Tibial artery (tissue), 4 donors: ENCODE data around the gene GDF11.
A peak's percentile ranks its signal among the peaks of the same experiment; 100 is the strongest.

Experiments used
- DNase-seq, 2 donors: peaks; one replicate each; pipeline ENCODE4 v3.0.0-alpha.2; 2019
- H3K27ac ChIP-seq, 2 donors: fragments of 200-600 bp; sonication (generic) in 1 of 2; 1 replicate in 1 of 2; 2 replicates in 1 of 2; pipeline ENCODE4 v1.5.1; 2018 to 2019; ENCODE audit warnings: mild to moderate bottlenecking in 1 of 2
- H3K27me3 ChIP-seq, 2 donors: fragments of 200-600 bp; sonication (generic) in 1 of 2; one replicate each; pipeline versions ENCODE4 v1.5.1 to v1.6.0; 2016 to 2019
- H3K36me3 ChIP-seq, 3 donors: fragments of 200-600 bp; sonication (generic) in 2 of 3; one replicate each; pipeline ENCODE4 v1.5.1; 2016 to 2019; ENCODE audit warnings: mild to moderate bottlenecking in 2 of 3
- H3K4me1 ChIP-seq, 4 donors: fragments of 200-600 bp; sonication (generic) in 2 of 4; 1 replicate in 3 of 4; 2 replicates in 1 of 4; pipeline ENCODE4 v1.5.1; 2016 to 2019
- H3K4me3 ChIP-seq, 2 donors: fragments of 200-600 bp; sonication (generic) in 1 of 2; 1 replicate in 1 of 2; 2 replicates in 1 of 2; pipeline ENCODE4 v1.5.1; 2018 to 2019; ENCODE audit warnings: mild to moderate bottlenecking in 2 of 2
- H3K9me3 ChIP-seq, 3 donors: fragments of 200-600 bp; sonication (generic) in 1 of 3; one replicate each; pipeline ENCODE4 v1.5.1; 2016 to 2019
- intact Hi-C: fragments of 100-400 bp; cut with DNase I; formaldehyde crosslinking; loops from one replicate; pipeline ENCODE4 v1.15.0; 2023; ENCODE audit warnings: low total_unique reads
- TF ChIP-seq, protein P1 (sequence below), 2 experiments: fragments of 200-600 bp in 1 of 2; fragments of 450-650 bp in 1 of 2; IDR thresholded peaks; one replicate each; pipeline ENCODE4 v1.5.1; 2017 to 2019; ENCODE audit warnings: antibody characterized with exemption in 2 of 2, mild to moderate bottlenecking in 1 of 2, moderate library complexity in 1 of 2

GDF11 gene

DNA sequence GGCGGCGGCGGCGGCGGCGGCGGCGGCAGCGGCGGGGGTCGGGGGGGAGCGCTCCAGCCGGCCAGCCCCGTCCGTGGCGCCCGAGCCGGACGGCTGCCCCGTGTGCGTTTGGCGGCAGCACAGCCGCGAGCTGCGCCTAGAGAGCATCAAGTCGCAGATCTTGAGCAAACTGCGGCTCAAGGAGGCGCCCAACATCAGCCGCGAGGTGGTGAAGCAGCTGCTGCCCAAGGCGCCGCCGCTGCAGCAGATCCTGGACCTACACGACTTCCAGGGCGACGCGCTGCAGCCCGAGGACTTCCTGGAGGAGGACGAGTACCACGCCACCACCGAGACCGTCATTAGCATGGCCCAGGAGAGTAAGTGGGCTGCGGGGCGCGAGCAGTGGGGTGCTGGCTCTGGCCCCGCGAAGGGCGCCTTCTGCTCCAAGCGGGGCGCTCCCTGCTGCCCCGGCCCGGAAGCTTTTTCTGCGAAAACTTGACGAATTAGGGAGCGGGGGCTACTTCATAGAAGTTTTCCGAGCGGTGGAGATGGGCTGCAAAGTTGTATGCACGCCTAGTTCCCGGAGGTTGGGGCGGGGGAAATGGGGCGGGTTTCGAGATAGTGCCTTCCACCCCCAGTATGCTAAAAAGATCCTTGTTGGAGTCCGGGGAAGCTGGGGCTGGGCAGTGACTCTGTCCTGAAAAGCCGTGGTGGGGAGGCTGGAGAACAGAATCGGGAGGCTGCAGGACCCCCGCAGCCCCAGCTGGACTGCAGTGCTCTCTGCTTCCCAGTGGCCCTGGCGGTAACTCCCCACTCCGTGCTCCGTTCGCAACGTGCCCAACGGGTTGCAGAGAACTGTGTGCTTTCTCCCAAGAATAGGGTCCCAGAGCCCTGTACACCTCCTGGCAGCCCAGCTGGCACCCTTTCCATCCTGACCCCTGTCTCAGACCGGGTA, 751 bp downstream of the GDF11 start:
- H3K4me1 ChIP-seq: peaks cover 0 to 34% (median 26%) of the 10 kb centered on the region in 4 donors
- DNase-seq: no peak
- no peaks in the 10 kb centered on the region for H3K9me3 ChIP-seq
- peak overlapping the region; percentile 55 to 68 for H3K4me3 ChIP-seq
- no peaks in the 10 kb centered on the region for H3K27me3 ChIP-seq
- intact Hi-C loops: loop anchor here (2.0 kb wide), 1 partner anchor 81 kb away; no protein-coding TSS in a partner anchor
- peak overlapping the region; percentile 31 to 50 for H3K27ac ChIP-seq
- H3K36me3 ChIP-seq: no peaks in the 10 kb centered on the region
- TF ChIP-seq, protein P1, sequence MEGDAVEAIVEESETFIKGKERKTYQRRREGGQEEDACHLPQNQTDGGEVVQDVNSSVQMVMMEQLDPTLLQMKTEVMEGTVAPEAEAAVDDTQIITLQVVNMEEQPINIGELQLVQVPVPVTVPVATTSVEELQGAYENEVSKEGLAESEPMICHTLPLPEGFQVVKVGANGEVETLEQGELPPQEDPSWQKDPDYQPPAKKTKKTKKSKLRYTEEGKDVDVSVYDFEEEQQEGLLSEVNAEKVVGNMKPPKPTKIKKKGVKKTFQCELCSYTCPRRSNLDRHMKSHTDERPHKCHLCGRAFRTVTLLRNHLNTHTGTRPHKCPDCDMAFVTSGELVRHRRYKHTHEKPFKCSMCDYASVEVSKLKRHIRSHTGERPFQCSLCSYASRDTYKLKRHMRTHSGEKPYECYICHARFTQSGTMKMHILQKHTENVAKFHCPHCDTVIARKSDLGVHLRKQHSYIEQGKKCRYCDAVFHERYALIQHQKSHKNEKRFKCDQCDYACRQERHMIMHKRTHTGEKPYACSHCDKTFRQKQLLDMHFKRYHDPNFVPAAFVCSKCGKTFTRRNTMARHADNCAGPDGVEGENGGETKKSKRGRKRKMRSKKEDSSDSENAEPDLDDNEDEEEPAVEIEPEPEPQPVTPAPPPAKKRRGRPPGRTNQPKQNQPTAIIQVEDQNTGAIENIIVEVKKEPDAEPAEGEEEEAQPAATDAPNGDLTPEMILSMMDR (IDR thresholded peaks at IDR 0.05): no peak

DNA sequence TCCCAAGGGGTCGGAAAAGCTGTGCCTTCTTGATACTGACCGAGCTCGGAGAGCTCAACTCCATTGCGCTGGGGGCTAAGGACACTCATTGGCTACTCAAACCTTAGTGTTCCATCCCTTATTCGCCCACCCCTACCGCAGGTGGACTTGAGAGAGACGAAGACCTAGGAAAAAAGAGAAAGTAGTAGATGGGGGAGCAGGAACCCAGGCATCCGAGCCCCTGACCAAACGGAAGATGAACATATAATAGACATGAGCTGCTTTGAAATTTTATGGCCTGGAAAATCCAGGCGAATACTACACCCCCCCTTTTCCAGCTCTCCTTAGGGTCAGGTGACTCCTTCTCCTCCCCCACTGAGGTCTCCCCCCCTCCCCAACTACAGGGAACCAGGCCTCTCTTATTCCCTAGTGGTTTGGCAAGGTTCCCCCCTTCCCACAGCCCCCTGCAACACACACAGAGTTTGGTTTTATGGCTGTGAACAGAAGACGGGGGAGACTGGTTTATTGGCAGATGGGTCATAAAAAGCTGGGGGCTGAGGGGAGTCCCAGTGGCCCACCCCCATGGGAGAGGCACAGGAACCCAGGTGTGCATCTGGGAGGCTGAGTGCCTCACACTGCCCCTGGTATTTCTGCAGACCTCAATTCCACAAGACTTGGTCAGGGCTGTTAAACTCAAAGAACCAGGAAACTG, 1.6 kb downstream of the GDF11 start:
- Histone ChIP-seq H3K27me3 (no peaks in the 10 kb centered on the region), H3K27ac (no peak overlapping the region), H3K4me3 (peak overlapping the region; percentile 55 to 68), H3K36me3 (no peaks in the 10 kb centered on the region), H3K9me3 (no peaks in the 10 kb centered on the region), H3K4me1 (peaks cover 0 to 34% (median 26%) of the 10 kb centered on the region in 4 donors)
- no peak for DNase-seq
- TF ChIP-seq, protein P1 (IDR thresholded peaks at IDR 0.05): no peak
- intact Hi-C loops: loop anchor here (5.0 kb wide), 1 partner anchor 63 kb away; no protein-coding TSS in a partner anchor

DNA sequence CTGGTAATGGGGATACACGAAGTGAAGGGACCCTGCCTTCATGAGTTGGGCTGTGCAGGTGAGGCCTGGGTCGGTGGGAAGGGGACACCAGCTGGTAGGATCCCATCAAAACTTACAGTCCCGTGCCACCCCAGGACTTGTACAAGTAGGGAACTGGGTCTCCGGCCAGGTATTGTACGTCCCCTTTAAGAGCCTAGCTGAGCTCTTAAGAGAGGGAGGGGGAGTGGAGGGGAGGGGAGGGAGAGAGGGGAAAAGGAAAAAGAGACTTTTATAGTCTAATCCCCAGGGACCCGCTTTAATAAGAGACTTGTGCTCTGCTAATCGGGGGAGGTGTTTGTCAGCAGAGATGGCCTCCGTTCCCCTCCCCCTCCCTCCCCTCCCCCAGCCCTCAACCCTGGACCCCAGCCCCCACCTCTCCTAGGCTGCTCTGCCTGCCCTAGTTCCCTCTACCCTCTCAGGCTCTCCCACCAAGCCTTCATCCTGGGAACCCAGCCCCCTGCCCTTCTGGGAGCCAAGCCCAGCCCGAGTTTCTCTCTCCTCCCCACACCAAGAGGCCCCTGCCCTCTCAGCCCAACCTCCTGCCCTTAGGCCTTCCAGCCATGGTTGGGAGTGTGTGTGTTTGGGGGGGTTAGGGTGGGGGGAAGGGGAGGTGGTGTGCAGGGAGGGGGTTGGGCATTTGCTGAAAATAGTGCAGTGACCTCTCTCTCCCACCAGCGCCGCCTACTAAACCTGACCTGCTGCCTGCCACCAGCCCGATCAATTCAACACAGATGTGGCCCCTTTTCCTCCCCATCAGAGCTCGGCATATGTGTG, 2.6 kb downstream of the GDF11 start:
- Histone ChIP-seq H3K36me3 (peaks cover 0 to 4% (median 0%) of the 10 kb centered on the region in 3 donors), H3K4me1 (peaks cover 0 to 34% (median 26%) of the 10 kb centered on the region in 4 donors), H3K27me3 (no peaks in the 10 kb centered on the region), H3K4me3 (no peak overlapping the region), H3K9me3 (no peaks in the 10 kb centered on the region), H3K27ac (peak overlapping the region in 1 of 2 donors; percentile 28)
- intact Hi-C loops: loop anchor here (5.0 kb wide), 1 partner anchor 62 kb away; no protein-coding TSS in a partner anchor
- TF ChIP-seq, protein P1 (IDR thresholded peaks at IDR 0.05): no peak
- DNase-seq: no peak

DNA sequence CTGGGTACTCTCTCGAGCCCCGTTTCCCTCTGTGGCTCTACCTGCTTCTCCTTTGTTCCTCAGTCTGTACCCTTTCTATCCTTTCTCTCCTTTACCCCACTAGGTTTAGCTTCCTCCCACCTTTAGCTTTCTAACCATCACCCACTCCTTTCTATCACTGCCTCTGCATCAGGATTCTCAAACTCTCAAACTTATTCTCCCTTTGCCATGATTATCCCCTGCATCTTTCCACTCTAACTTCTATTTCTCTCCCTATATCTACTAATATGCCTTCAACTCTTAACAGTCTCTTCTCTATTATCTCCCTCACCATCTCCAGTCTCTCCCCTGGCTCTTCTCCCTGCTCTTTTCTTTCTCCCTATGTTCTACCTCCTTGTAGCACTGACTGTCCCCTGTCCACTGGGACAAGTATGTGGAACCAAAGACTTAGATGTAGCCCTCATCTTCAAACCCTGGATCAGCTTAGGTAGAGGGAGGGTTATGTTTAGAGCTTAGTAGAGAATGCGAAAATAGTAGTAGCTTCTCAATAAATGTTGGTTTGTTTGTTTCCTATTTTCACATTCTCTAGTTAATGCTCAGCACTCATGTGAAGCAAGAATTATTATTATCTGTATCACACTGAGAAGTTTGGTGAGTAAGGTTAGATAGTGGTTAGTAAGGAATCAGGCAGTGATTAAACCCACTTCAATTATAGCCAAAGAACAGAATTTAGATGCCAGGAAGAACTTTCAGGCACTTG, 3.4 kb downstream of the GDF11 start:
- no peak overlapping the region for H3K27ac ChIP-seq
- H3K4me1 ChIP-seq: peaks cover 0 to 34% (median 26%) of the 10 kb centered on the region in 4 donors

More for the DNA sequence above, 3.4 kb downstream of the GDF11 start:
- Histone ChIP-seq H3K27me3 (no peaks in the 10 kb centered on the region), H3K4me3 (no peak overlapping the region), H3K9me3 (no peaks in the 10 kb centered on the region), H3K36me3 (peaks cover 5 to 10% (median 5%) of the 10 kb centered on the region in 3 donors)
- TF ChIP-seq, protein P1 (IDR thresholded peaks at IDR 0.05): no peak
- intact Hi-C loops: loop anchor here (5.0 kb wide), 1 partner anchor 61 kb away; no protein-coding TSS in a partner anchor
- DNase-seq: no peak
